CD4-positive, alpha-beta T cell (primary cell): ENCODE results near the gene ASIC4. TPM values are rescaled to one million over a fixed set of nuclear protein-coding genes. Genes with fewer than 3 reads are reported as not detected.

Experiments used
- ATAC-seq: fragments of 200-7000 bp; cut with Tn5 transposase; one replicate; pipeline ENCODE4 v1.10.0; 2022; ENCODE audit warnings: mild to moderate bottlenecking; ENCODE audit not compliant: poor library complexity
- CTCF ChIA-PET: fragments of 350-600 bp; sonication (Branson Sonifier 250); formaldehyde crosslinking; loops from one replicate; lab custom pipeline; 2021; ENCODE audit warnings: antibody characterized with exemption, inconsistent platforms; lab: Charles Lee
- POLR2A ChIA-PET: fragments of 350-600 bp; sonication (Branson Sonifier 250); formaldehyde crosslinking; loops from one replicate; lab custom pipeline; 2021; ENCODE audit warnings: antibody characterized with exemption, inconsistent platforms; lab: Charles Lee
- DNase-seq, 14 experiments: peaks; one replicate each; pipeline ENCODE4 v3.0.0-alpha.2; 2013 to 2020; ENCODE audit warnings: mixed read lengths in 2 of 14
- H3K27ac ChIP-seq, 2 donors: one replicate each; pipeline versions ENCODE4 v1.5.1 to v1.7.0; 2013; ENCODE audit warnings: low read length in 2 of 2, low read depth in 1 of 2, mild to moderate bottlenecking in 1 of 2
- H3K27me3 ChIP-seq, 2 experiments: 1 replicate in 1 of 2; 2 replicates in 1 of 2; pipeline versions ENCODE4 v1.6.1 to v1.7.0; 2013; ENCODE audit warnings: low read length in 2 of 2, control low read depth in 1 of 2, mild to moderate bottlenecking in 1 of 2, moderate library complexity in 1 of 2; ENCODE audit not compliant: insufficient read depth in 2 of 2, control insufficient read depth in 1 of 2
- H3K36me3 ChIP-seq: one replicate; pipeline ENCODE4 v1.6.1; 2013; ENCODE audit warnings: low read length, control low read depth; ENCODE audit not compliant: insufficient read depth
- H3K4me1 ChIP-seq: one replicate; pipeline ENCODE4 v1.6.1; 2013; ENCODE audit warnings: low read length, control low read depth; ENCODE audit not compliant: insufficient read depth
- H3K4me3 ChIP-seq: one replicate; pipeline ENCODE4 v1.5.1; 2013; ENCODE audit warnings: mild to moderate bottlenecking, low read length, moderate library complexity
- H3K9me3 ChIP-seq, 2 experiments: 1 replicate in 1 of 2; 2 replicates in 1 of 2; pipeline versions ENCODE4 v1.6.1 to v1.7.0; 2013; ENCODE audit warnings: low read length in 2 of 2, mild to moderate bottlenecking in 2 of 2, control low read depth in 1 of 2, moderate library complexity in 1 of 2; ENCODE audit not compliant: control insufficient read depth in 1 of 2, insufficient read depth in 1 of 2
- H3K27ac Mint-ChIP-seq: one replicate; pipeline ENCODE4 v1.8.0; 2020; ENCODE audit warnings: mixed read lengths
- H3K27me3 Mint-ChIP-seq: one replicate; pipeline ENCODE4 v1.8.0; 2021; ENCODE audit warnings: mixed read lengths
- H3K36me3 Mint-ChIP-seq: one replicate; pipeline ENCODE4 v1.8.0; 2021; ENCODE audit warnings: low read depth, mixed read lengths
- H3K4me1 Mint-ChIP-seq: one replicate; pipeline ENCODE4 v1.8.0; 2021; ENCODE audit warnings: low read depth, mixed read lengths
- H3K4me3 Mint-ChIP-seq: one replicate; pipeline ENCODE4 v1.8.0; 2020; ENCODE audit warnings: mild to moderate bottlenecking, mixed read lengths
- H3K9me3 Mint-ChIP-seq: one replicate; pipeline ENCODE4 v1.8.0; 2020; ENCODE audit warnings: mixed read lengths
- intact Hi-C, 2 experiments: fragments of 100-400 bp; cut with DNase I in 1 of 2; cut with micrococcal nuclease in 1 of 2; formaldehyde crosslinking; loops; one replicate each; pipeline versions ENCODE4 v1.15.1 to v1.9.0; 2023 to 2025; cut with DNase I, micrococcal nuclease
- total RNA-seq, 174 experiments: library from RNA in 2 of 174; stranded (reverse) in 2 of 174; gene quantifications; one replicate each; pipeline ENCODE4 v1.2.3 and lab custom pipeline; 2021 to 2026
- TF ChIP-seq, protein P1 (sequence below): fragments of 200-600 bp; IDR thresholded peaks from one replicate; pipeline ENCODE4 v1.8.0; 2022; ENCODE audit warnings: antibody characterized with exemption, mild to moderate bottlenecking

The ASIC4 gene
- total RNA-seq, 2 experiments from 2014 or later = 0.08 to 0.17 TPM

DNA sequence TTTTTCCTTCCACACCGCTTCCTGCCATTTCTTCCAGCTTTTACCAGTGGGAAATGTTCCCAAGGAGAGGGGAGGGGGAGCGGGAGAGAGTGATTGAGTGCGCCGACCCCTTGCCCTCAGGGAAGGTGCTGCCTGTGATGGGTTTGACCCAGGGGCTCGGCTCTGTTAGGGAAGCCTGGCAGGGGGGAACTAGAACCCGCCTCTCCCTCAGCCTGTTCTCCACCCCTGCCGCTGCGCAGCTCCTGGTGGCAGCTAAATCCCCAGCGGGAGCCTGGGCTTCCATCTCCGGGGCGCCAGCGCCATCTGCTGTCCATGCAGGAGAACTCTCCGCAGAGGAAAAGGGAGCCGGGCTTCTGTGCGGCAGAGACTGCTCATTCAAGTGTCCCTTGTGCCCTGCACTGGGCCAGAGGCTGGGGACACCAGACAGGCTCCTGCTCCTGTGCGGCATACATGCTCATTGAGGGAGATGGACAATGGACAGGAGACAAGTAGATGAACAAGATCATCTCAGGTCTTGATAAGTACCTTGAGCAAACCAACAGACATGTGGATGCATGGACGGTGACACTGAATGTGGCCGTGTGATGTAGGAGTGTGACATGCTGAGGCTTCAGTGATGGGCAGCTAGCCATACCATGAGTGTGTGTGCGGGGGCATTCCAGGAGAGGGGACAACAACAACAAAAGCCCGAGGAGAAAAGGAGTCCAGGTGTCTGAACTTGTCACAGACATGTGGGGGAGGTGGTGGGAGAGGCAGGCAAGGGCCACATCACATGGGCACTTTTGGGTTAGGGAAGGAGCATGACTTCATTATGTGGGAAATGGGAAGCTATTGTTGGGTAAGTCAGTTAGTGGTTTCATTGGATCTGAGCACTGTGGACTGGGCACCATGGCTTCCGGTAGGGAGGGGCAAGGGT, 16.0 kb downstream of the ASIC4 start:
- no peak overlapping the region for H3K4me3 Mint-ChIP-seq
- H3K27ac Mint-ChIP-seq = no peak overlapping the region
- H3K36me3 Mint-ChIP-seq = no peaks in the 10 kb centered on the region
- no peak overlapping the region for H3K4me3 ChIP-seq
- intact Hi-C loops = loop anchor here (1.0 to 2.0 kb wide), 6 partner anchors 22 to 127 kb away; no protein-coding TSS in a partner anchor
- H3K9me3 ChIP-seq = peaks cover 0 to 3% of the 10 kb centered on the region in 2 experiments
- H3K36me3 ChIP-seq = no peaks in the 10 kb centered on the region
- ChIA-PET CTCF (interaction anchor here (0.6 to 3.2 kb wide), 33 partner anchors 9 to 472 kb away, joined by 3 to 35 read pairs (median 4); partner anchors contain the start of genes ASIC4, CHPF, DNPEP and GMPPA), POLR2A (interaction anchor here (0.7 to 1.6 kb wide), 6 partner anchors 21 to 128 kb away, joined by 3 to 11 read pairs (median 4); partner anchors contain the start of gene GMPPA)
- H3K9me3 Mint-ChIP-seq = no peaks in the 10 kb centered on the region
- H3K4me1 Mint-ChIP-seq = no peaks in the 10 kb centered on the region
- TF ChIP-seq, protein P1, sequence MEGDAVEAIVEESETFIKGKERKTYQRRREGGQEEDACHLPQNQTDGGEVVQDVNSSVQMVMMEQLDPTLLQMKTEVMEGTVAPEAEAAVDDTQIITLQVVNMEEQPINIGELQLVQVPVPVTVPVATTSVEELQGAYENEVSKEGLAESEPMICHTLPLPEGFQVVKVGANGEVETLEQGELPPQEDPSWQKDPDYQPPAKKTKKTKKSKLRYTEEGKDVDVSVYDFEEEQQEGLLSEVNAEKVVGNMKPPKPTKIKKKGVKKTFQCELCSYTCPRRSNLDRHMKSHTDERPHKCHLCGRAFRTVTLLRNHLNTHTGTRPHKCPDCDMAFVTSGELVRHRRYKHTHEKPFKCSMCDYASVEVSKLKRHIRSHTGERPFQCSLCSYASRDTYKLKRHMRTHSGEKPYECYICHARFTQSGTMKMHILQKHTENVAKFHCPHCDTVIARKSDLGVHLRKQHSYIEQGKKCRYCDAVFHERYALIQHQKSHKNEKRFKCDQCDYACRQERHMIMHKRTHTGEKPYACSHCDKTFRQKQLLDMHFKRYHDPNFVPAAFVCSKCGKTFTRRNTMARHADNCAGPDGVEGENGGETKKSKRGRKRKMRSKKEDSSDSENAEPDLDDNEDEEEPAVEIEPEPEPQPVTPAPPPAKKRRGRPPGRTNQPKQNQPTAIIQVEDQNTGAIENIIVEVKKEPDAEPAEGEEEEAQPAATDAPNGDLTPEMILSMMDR = peak; percentile 98
- peak; percentile 75 to 91 (median 83) for DNase-seq
- H3K27ac ChIP-seq = no peak overlapping the region
- H3K27me3 Mint-ChIP-seq = peaks cover 75% of the 10 kb centered on the region
- H3K4me1 ChIP-seq = peaks cover 4% of the 10 kb centered on the region
- peaks cover 36 to 49% of the 10 kb centered on the region in 2 experiments for H3K27me3 ChIP-seq
- ATAC-seq = peak; percentile 99

DNA sequence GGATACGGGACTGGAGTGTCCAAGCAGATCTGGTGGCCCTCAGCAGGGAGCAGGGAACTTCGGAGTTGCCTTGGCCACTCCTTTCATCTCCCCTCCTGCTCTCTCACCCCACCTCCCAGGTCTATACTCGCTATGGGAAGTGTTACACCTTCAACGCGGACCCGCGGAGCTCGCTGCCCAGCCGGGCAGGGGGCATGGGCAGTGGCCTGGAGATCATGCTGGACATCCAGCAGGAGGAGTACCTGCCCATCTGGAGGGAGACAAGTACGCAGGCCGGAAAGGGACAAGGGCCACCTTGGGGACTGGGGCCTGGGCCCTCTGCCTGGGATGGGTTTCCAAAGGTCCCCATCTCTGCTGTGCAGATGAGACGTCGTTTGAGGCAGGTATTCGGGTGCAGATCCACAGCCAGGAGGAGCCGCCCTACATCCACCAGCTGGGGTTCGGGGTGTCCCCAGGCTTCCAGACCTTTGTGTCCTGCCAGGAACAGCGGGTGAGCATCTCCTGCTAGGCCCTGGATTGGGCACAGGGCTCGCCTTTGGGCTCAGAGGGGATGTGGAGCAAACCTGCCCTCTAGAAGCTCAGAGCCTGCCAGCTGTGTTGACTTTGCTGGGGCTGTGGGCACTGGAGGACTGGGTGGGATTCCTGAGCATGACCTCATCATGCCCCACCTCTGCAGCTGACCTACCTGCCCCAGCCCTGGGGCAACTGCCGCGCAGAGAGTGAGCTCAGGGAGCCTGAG, 17.5 kb downstream of the ASIC4 start:
- H3K36me3 ChIP-seq = no peaks in the 10 kb centered on the region
- intact Hi-C loops = loop anchor here in 1 of 2 experiments (2.0 kb wide), 1 partner anchor 23 kb away; no protein-coding TSS in a partner anchor
- H3K27ac ChIP-seq = no peak overlapping the region
- ATAC-seq = no peak
- no peak overlapping the region for H3K4me3 ChIP-seq
- peaks cover 0 to 3% of the 10 kb centered on the region in 2 experiments for H3K9me3 ChIP-seq
- TF ChIP-seq, protein P1 = no peak
- peaks cover 23 to 34% of the 10 kb centered on the region in 2 experiments for H3K27me3 ChIP-seq
- no peak overlapping the region for H3K4me3 Mint-ChIP-seq
- H3K36me3 Mint-ChIP-seq = no peaks in the 10 kb centered on the region
- peaks cover 67% of the 10 kb centered on the region for H3K27me3 Mint-ChIP-seq
- H3K9me3 Mint-ChIP-seq = no peaks in the 10 kb centered on the region
- H3K4me1 ChIP-seq = peaks cover 4% of the 10 kb centered on the region
- H3K4me1 Mint-ChIP-seq = no peaks in the 10 kb centered on the region
- ChIA-PET CTCF (interaction anchor here (2.5 kb wide), 1 partner anchor 36 kb away, joined by 29 read pairs; a partner anchor contains a TSS), POLR2A (no interaction called here)
- no peak for DNase-seq
- H3K27ac Mint-ChIP-seq = no peak overlapping the region

GRCh38 chr2:219532378-219532649, 18.0 kb downstream of the ASIC4 start:
- peaks cover 0 to 3% of the 10 kb centered on the region in 2 experiments for H3K9me3 ChIP-seq
- ChIA-PET CTCF (no interaction called here), POLR2A (no interaction called here)
- DNase-seq (no peak), ATAC-seq (no peak)
- H3K36me3 ChIP-seq = no peaks in the 10 kb centered on the region
- intact Hi-C loops = no loop called here
- Mint-ChIP-seq H3K4me3 (no peak overlapping the region), H3K4me1 (no peaks in the 10 kb centered on the region), H3K27me3 (peaks cover 62% of the 10 kb centered on the region), H3K36me3 (no peaks in the 10 kb centered on the region), H3K9me3 (no peaks in the 10 kb centered on the region), H3K27ac (no peak overlapping the region)
- H3K4me3 ChIP-seq = no peak overlapping the region
- peaks cover 18 to 29% of the 10 kb centered on the region in 2 experiments for H3K27me3 ChIP-seq
- H3K27ac ChIP-seq = no peak overlapping the region
- TF ChIP-seq, protein P1 = no peak
- peaks cover 4% of the 10 kb centered on the region for H3K4me1 ChIP-seq
